Smooth muscle cell (in vitro differentiated cells): ENCODE results near the gene BCKDHB. TPM values are rescaled to one million over a fixed set of nuclear protein-coding genes. Genes with fewer than 3 reads are reported as not detected.
"Not testable (repeated sequence)": the region's sequence is repeated elsewhere in the genome, so short reads cannot be mapped to it uniquely, and the experiment has no call there.

Experiments used
- DNase-seq: peaks from one replicate; lab custom pipeline; 2025; ENCODE audit not compliant: unreplicated experiment; lab: John Stamatoyannopoulos, UW
- H2AFZ ChIP-seq: fragments of 200-600 bp; sonication (generic); 2 replicates; pipeline ENCODE4 v1.6.0; 2016; ENCODE audit warnings: antibody characterized with exemption, low read depth, mild to moderate bottlenecking
- H3F3A ChIP-seq: fragments of 200-600 bp; sonication (generic); 2 replicates; pipeline ENCODE4 v1.6.0; 2017; ENCODE audit warnings: antibody characterized with exemption, low read depth
- H3K27ac ChIP-seq: fragments of 200-600 bp; sonication (generic); 2 replicates; pipeline ENCODE4 v1.5.1; 2016; ENCODE audit warnings: low read depth, mild to moderate bottlenecking
- H3K27me3 ChIP-seq: fragments of 200-600 bp; sonication (generic); 2 replicates; pipeline ENCODE4 v1.6.1; 2016; ENCODE audit warnings: low read depth, mild to moderate bottlenecking
- H3K36me3 ChIP-seq: fragments of 200-600 bp; sonication (generic); 2 replicates; pipeline ENCODE4 v1.5.1; 2016; ENCODE audit warnings: low read depth
- H3K4me1 ChIP-seq: fragments of 200-600 bp; sonication (generic); 2 replicates; pipeline ENCODE4 v1.5.1; 2016; ENCODE audit warnings: low read depth
- H3K4me2 ChIP-seq: fragments of 200-600 bp; sonication (generic); 2 replicates; pipeline ENCODE4 v1.6.0; 2016; ENCODE audit warnings: mild to moderate bottlenecking
- H3K4me3 ChIP-seq: fragments of 200-600 bp; sonication (generic); 2 replicates; pipeline ENCODE4 v1.5.1; 2016; ENCODE audit warnings: mild to moderate bottlenecking
- H3K79me2 ChIP-seq: fragments of 200-600 bp; sonication (generic); 2 replicates; pipeline ENCODE4 v1.6.0; 2016; ENCODE audit warnings: low read depth, mild to moderate bottlenecking
- H3K9ac ChIP-seq: fragments of 200-600 bp; sonication (generic); 2 replicates; pipeline ENCODE4 v1.6.0; 2016; ENCODE audit warnings: low read depth
- H3K9me3 ChIP-seq: fragments of 200-600 bp; sonication (generic); replicated peaks from 2 replicates; pipeline ENCODE4 v1.5.1; 2016; ENCODE audit warnings: low read depth
- H4K20me1 ChIP-seq: fragments of 200-600 bp; sonication (generic); 2 replicates; pipeline ENCODE4 v1.6.0; 2016; ENCODE audit warnings: low read depth
- WGBS: methylation state at CpG from one replicate; pipeline ENCODE4 v1.1.7; 2016; ENCODE audit warnings: low lambda C conversion rate; 5-methylcytosine and 5-hydroxymethylcytosine counted together
- polyA plus RNA-seq: library from polyadenylated mRNA; unstranded; fragments of >200 nt; fragmentation: Nextera tagmentation; extraction: Ambion mirVana; gene quantifications from 2 replicates; pipeline ENCODE4 v1.2.1, GENCODE V29; 2016
- total RNA-seq: library from RNA; depleted of rRNA; stranded (reverse); fragments of >200 nt; gene quantifications from 2 replicates; pipeline ENCODE4 v1.2.3, GENCODE V29; 2014
- TF ChIP-seq, protein P1 (sequence below): fragments of 200-600 bp; sonication (generic); IDR thresholded peaks from 2 replicates; pipeline ENCODE4 v1.5.1; 2017; ENCODE audit warnings: borderline replicate concordance, mild to moderate bottlenecking, antibody characterized with exemption; ENCODE audit not compliant: insufficient read depth, poor library complexity, severe bottlenecking

BCKDHB gene
- total and polyA plus RNA-seq, 2 experiments from 2014 or later = 10.2 to 19.7 TPM

DNA sequence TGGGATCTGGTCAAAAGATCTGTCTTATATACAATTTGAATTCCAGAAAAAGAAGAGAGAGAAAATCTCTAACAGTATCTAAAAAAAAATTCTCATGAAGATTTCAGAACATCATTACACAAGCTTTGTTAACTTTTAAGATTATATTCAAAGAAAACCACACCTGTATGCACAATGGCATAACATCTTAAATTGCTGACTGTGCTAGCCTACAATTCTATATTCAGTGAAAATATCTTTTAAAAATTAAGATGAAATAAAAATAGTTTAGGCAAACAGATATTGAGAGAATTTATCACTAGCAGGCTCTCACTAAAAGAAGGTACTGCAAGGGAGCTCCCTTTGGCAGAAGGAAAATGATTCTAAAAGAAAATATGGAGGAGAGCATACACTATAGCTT is 100.3 kb downstream of the BCKDHB start:
- Histone ChIP-seq H3F3A (no peaks in the 10 kb centered on the region), H3K27ac (no peak overlapping the region), H3K27me3 (no peaks in the 10 kb centered on the region), H3K4me3 (no peak overlapping the region), H2AFZ (no peak overlapping the region), H3K36me3 (no peaks in the 10 kb centered on the region), H3K9me3 (no peaks in the 10 kb centered on the region), H4K20me1 (no peaks in the 10 kb centered on the region), H3K9ac (no peak overlapping the region), H3K4me1 (peaks cover 23% of the 10 kb centered on the region), H3K79me2 (no peaks in the 10 kb centered on the region), H3K4me2 (no peak overlapping the region)
- TF ChIP-seq, protein P1, sequence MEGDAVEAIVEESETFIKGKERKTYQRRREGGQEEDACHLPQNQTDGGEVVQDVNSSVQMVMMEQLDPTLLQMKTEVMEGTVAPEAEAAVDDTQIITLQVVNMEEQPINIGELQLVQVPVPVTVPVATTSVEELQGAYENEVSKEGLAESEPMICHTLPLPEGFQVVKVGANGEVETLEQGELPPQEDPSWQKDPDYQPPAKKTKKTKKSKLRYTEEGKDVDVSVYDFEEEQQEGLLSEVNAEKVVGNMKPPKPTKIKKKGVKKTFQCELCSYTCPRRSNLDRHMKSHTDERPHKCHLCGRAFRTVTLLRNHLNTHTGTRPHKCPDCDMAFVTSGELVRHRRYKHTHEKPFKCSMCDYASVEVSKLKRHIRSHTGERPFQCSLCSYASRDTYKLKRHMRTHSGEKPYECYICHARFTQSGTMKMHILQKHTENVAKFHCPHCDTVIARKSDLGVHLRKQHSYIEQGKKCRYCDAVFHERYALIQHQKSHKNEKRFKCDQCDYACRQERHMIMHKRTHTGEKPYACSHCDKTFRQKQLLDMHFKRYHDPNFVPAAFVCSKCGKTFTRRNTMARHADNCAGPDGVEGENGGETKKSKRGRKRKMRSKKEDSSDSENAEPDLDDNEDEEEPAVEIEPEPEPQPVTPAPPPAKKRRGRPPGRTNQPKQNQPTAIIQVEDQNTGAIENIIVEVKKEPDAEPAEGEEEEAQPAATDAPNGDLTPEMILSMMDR = no peak
- DNase-seq = no peak

DNA sequence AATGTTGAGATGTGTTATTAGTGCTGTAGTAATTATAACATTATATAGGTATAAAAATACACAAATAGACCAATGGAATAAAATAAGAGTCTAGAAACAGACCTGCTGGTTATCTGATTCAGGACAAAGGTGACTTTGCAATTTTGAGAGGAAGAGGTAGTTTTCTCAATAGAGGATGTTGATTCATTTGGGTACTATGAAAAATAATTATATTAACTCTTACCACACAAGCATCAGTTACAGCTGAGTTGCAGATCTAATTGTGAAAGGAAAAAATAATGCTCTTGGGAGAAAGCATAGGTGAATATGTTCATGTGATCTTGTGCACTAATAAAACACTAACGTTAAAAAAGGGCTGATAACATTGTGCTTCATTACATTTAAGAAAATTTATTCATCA is 103.0 kb downstream of the BCKDHB start:
- 89% methylated on average over 1 of the region's 1 CpG for WGBS
- no peak overlapping the region for H3K27ac ChIP-seq
- H3K4me2 ChIP-seq = no peak overlapping the region
- peaks cover 23% of the 10 kb centered on the region for H3K4me1 ChIP-seq
- no peak overlapping the region for H3K9ac ChIP-seq
- no peaks in the 10 kb centered on the region for H3F3A ChIP-seq
- no peaks in the 10 kb centered on the region for H3K79me2 ChIP-seq
- no peak overlapping the region for H3K4me3 ChIP-seq
- H3K27me3 ChIP-seq = no peaks in the 10 kb centered on the region
- no peaks in the 10 kb centered on the region for H3K36me3 ChIP-seq
- no peaks in the 10 kb centered on the region for H3K9me3 ChIP-seq
- no peak overlapping the region for H2AFZ ChIP-seq
- TF ChIP-seq, protein P1 = no peak
- no peaks in the 10 kb centered on the region for H4K20me1 ChIP-seq
- no peak for DNase-seq

DNA sequence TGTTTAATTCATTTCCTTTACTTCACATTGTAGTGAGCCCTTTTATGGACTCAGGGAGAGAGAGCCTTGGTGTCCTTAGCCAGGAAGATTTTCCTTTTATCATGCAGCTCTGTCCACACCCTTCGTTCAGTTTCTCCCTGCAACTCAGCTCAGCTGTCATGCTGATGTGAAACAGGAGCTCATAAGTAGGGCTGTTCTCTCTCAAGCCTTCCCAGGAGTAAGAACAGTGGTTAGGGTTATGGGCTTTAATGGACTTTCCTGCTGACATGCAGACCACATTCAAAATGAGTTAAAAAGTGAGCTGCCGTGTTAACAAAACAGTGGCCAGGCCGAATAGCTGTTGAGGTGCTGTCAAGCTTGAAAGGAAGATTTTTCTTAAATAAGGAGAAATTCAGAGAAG is 104.1 kb downstream of the BCKDHB start:
- 4% methylated on average over 3 of the region's 3 CpGs for WGBS
- Histone ChIP-seq H3K4me1 (peaks cover 23% of the 10 kb centered on the region), H4K20me1 (no peaks in the 10 kb centered on the region), H2AFZ (no peak overlapping the region), H3K9me3 (no peaks in the 10 kb centered on the region), H3K4me3 (no peak overlapping the region), H3K9ac (no peak overlapping the region), H3K36me3 (no peaks in the 10 kb centered on the region), H3K27ac (peak overlapping the region; percentile 59), H3K27me3 (no peaks in the 10 kb centered on the region), H3K79me2 (no peaks in the 10 kb centered on the region), H3F3A (no peaks in the 10 kb centered on the region), H3K4me2 (peak overlapping the region; percentile 49)
- DNase-seq = no peak
- TF ChIP-seq, protein P1 = no peak

DNA sequence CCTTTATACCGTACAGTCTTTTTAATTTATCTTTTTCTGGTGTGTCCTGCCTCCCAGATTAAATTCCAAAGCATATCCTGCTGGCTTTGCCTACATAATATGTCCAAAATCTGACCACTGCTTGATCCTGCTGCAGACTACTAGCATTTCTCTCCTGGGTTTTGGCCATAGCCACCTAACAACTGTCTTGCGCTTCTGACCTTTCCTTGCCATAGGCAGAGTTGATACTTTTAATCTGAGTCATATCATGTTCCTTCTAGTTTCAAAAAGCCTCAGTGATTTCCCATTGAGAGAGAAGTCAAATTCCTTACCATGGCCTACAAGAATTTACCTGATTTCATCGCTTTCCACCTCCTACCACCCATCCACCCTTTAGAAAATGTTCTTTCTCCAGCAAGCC is 104.8 kb downstream of the BCKDHB start:
- H3K9me3 ChIP-seq = no peaks in the 10 kb centered on the region
- no peak overlapping the region for H2AFZ ChIP-seq
- H3K9ac ChIP-seq = no peak overlapping the region
- H3K36me3 ChIP-seq = no peaks in the 10 kb centered on the region
- H3K79me2 ChIP-seq = no peaks in the 10 kb centered on the region
- peaks cover 23% of the 10 kb centered on the region for H3K4me1 ChIP-seq
- H3K4me3 ChIP-seq = no peak overlapping the region
- no peaks in the 10 kb centered on the region for H4K20me1 ChIP-seq
- WGBS = 77% methylated on average over 3 of the region's 3 CpGs
- H3K27me3 ChIP-seq = no peaks in the 10 kb centered on the region
- peak overlapping the region; percentile 59 for H3K27ac ChIP-seq
- no peaks in the 10 kb centered on the region for H3F3A ChIP-seq
- TF ChIP-seq, protein P1 = no peak
- H3K4me2 ChIP-seq = peak overlapping the region; percentile 49
- no peak for DNase-seq

DNA sequence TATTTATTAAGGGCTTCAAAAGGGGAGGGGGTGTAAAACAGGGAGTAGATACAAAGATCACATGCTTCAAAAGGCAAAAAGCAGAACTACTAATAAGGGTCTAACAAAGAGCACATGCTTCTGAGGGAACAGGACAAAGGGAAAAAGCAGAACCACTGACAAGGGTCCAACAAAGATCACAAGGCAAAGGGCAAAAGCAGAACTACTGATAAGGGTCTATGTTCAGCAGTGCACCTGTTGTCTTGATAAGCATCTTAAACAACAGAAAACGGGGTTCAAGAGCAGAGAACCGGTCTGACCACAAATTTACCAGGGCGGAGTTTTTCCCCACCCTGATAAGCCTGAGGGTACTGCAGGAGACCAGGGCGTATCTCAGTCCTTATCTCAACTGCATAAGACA is 105.4 kb downstream of the BCKDHB start:
- not testable (repeated sequence) for H3K4me2 ChIP-seq, H3K9me3 ChIP-seq
- 60% methylated on average over 4 of the region's 4 CpGs for WGBS

More for the DNA sequence above, 105.4 kb downstream of the BCKDHB start:
- H3K36me3 ChIP-seq, H3K79me2 ChIP-seq, H4K20me1 ChIP-seq, H3K27me3 ChIP-seq, H3F3A ChIP-seq, H3K9ac ChIP-seq, H3K27ac ChIP-seq, H2AFZ ChIP-seq, DNase-seq, H3K4me3 ChIP-seq: not testable (repeated sequence)
- peaks cover 23% of the 10 kb centered on the region for H3K4me1 ChIP-seq
